GM21515 (cell line): ENCODE data around the gene SERPINA1.
"Not testable (repeated sequence)": the region's sequence is repeated elsewhere in the genome, so short reads cannot be mapped to it uniquely, and the experiment has no call there.

Experiments
- ATAC-seq: cut with Tn5 transposase; IDR thresholded peaks from one replicate; pipeline ENCODE4 v1.9.1; 2021; ENCODE audit not compliant: unreplicated experiment

Gene SERPINA1

GRCh38 chr14:94372021-94372605, 16.3 kb downstream of the SERPINA1 start:
- ATAC-seq, result no peak

DNA sequence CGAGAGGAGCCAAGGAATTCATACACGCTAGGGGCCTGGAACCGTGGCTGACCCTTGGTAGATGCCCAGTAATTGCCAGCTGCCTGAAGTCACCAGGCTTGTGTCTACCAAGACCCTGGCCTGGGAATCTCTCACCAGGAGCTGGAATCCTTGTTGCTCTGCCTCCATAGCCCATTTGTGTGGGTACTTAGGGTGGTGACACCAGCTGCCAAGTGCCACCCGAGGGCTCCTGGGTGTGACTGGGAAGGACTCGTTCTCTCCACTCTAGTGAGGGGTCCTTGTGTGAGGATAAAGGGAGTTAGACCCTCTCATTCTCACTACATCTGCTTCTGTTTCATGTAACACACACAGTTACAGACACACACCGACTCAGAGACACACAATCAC, 17.9 kb downstream of the SERPINA1 start:
- no peak for ATAC-seq

- ATAC-seq, result not testable (repeated sequence)
These were observed 18.5 kb downstream of the SERPINA1 start for GRCh38 chr14:94369766-94370523.

- no peak for ATAC-seq
These were observed 19.4 kb downstream of the SERPINA1 start for GRCh38 chr14:94368956-94369355.

- ATAC-seq, result no peak
These were observed 20.2 kb downstream of the SERPINA1 start for GRCh38 chr14:94368243-94368590.

GRCh38 chr14:94367347-94368242, 20.8 kb downstream of the SERPINA1 start:
- no peak for ATAC-seq

- ATAC-seq, result no peak
These were observed 22.1 kb downstream of the SERPINA1 start, which contains the start of gene SERPINA2 for GRCh38 chr14:94366146-94366915. Gene SERPINA2, minus strand, starts transcription at chr14:94366698.

DNA sequence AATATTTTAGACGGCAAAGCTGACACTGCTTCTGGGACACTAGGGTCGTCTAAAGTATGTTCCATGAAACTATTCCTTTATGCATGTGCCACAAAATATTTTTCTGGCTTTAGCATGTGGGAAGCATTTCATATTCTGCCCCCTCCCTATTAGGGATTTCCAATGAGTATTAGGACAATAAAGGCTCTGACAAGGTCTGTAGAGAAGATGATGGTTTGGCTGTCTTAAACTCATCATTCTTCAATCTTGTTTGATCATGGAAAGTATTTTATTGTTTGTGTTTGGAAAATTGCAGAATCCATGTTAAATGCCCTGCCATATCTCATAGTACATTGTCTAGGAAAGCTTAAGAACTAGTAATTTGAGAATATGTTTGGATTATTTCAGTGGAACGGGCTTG, 22.8 kb downstream of the SERPINA1 start:
- no peak for ATAC-seq

DNA sequence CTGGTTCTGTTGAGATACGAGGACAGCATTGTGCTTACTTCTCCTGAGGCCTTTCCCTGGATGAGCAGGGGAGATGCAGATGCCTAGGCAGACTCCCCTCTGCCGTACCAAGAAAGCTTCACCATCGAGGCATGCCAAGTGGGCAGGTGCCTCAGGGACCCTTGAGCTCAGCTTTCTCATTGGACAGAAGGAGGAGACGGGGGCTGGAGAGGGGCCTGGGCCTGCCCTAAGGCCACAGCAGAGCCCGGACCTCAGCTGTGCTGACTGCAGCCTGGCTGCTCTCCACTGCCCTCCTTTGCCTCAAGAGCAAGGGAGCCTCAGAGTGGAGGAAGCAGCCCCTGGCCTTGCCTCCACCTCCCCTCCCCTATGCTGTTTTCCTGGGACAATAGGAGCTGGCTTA, 23.4 kb downstream of the SERPINA1 start:
- no peak for ATAC-seq

DNA sequence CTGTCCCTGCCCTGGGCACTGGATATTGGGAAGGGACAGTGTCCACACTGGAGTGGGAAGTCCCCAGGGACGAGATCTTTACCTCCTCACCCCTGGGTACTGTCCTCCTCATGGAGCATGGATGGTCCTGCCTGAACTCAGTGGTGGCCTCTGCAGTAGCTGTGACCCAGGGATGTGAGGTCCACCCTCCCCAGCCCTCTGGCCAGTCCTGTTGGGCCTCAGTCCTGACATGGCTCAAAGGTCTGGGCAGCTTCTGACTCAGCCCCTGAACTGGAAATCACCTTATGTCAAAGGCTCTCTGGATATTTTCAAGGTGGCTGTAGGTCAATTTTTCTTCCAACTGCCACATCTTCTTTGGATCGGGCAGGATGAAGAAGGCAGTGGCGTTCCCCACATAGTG, 24.4 kb downstream of the SERPINA1 start:
- ATAC-seq, result no peak

DNA sequence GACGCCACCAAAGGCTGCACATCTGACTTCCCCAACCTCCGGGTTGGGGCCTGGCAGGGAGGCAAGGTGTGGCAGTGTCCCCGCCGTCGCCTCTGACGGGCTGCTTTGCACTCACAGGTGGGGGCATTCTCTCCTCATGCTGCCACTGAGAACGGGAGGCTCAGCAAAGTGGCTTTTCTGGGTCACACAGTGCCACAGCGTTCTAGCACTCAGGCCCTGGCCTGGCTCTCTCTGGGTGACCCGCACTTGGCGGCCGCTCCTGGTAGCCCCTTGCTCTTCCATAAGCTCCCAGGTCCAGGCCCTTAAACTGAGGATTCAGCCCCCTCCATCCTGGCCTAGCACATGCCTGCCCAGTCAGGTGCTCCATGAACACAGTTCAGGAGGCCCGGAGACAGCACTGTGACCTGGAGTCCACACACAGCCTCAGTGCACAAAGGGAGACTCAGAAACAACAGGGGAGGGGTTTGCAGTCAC, 25.2 kb downstream of the SERPINA1 start:
- ATAC-seq, result no peak

- no peak for ATAC-seq
These were observed 25.7 kb downstream of the SERPINA1 start for GRCh38 chr14:94362614-94363133.

DNA sequence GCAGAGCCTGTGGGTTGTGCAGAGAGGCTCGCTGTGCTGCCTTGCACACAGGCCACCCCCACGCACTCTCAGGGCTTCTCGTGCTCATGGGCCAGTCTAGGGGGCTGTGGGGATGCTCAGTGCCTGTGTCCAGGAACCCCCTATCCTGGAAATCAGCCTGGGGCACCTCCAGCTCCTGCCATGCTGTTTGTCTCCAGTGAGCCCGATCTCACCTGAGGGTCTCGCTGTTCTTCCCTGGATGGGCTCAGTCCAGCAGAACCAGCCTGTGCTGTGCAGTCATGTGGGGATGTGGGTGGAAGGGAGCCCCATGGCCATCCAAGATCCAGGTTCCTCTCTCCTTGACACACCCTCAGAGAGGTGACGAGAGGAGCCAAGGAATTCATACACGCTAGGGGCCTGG, 26.7 kb downstream of the SERPINA1 start:
- ATAC-seq, result no peak

DNA sequence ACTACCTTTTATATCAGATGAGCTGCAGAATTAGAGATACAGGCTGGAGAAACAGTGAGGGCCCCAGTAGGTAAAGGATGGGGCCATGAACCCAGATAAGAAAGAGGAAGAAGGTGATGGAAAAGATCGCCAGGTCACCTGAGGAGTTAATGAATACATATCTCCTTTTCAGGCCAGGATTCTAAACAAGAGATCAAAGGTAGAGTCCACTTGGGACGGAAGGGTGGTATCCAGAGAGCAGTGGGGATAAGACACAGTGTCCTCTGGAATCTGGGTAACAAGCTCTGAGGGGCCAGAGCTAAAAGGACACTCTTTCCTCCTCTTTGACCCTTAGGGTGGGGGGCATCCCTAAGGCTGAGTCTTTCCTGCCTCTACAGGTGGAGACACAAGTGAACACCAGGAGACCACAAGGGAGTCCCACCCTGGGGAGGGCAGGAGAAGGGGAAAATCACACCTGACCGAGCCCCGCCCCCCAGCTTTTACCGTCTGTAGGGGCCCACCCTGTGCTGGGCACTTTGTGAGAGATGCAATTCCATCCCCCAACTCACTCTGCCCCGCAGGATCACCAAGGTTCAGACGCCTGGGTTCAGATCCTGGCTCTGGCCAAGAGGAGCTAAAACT, 27.3 kb downstream of the SERPINA1 start:
- ATAC-seq, result no peak

DNA sequence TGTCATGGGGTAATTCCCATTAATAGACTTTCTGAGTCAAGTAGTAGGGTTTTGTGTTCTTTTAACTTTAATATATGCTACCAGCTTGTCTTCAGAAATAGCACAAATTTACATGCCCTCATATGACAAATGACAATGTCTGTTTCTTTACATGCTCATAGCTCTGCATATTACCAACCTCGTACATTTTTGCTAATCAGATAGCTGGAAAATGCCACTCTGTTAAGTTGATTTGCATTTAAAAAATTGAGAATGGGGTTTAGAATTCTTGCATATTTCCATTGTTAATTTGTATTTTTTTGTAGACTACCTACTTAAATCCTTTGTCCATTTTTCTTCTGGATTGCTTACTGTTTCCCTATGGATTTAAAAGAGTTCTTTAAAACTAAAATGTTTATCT, 31.2 kb downstream of the SERPINA1 start:
- ATAC-seq, result no peak

GRCh38 chr14:94356379-94357056, 31.9 kb downstream of the SERPINA1 start:
- ATAC-seq, result no peak

DNA sequence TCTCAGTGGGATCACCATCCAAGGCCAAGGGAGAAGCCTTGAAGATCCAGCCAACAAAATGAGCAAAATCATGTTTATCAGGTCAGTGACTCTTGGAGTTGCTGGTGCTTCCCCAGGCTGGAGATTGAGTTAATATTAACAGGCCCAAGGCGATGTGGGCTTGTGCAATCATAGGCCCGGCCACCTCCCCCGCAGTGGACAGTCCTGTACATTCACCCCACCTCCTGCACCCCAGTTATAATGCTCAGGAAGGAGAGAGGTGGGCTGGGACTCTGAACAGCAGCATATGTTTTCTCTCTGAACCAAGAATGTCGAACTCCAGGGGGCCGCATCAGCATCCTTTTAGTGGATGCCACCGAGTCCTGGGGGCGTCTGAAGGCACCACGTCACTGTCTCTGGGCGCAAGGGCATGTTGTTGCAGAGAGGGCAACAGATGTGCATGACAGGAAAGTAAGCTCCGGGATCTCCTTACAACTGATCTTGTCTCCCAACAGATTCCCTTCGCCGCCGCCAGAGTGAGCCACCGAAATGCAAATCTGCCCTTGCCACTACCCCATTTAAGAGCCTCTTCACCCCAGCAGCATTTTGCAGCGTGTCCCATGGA, 33.1 kb downstream of the SERPINA1 start:
- no peak for ATAC-seq

DNA sequence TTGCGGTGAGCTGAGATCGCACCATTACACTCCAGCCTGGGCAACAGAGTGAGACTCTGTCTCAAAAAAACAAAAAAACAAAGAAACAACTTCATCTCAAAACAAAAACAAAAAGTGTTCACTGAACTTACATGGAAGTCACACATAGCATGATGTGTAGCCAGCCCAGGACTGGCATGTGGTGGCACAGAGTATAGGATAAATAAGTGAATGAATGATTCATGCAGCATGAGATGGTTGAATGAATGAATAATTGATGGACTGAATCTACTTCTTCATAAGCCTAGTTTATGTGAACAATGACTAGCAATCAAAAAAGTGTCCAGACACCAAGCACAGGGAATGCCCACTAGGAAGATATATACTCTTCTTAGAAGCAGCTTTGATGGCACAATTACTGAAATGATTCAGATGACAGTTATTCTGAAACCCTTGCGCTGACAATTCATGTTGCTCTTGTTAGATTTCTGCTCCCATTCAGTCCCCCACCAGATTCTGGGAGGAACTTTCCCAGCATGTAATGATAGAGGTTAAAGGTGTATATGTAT, 33.7 kb downstream of the SERPINA1 start:
- ATAC-seq, result no peak

DNA sequence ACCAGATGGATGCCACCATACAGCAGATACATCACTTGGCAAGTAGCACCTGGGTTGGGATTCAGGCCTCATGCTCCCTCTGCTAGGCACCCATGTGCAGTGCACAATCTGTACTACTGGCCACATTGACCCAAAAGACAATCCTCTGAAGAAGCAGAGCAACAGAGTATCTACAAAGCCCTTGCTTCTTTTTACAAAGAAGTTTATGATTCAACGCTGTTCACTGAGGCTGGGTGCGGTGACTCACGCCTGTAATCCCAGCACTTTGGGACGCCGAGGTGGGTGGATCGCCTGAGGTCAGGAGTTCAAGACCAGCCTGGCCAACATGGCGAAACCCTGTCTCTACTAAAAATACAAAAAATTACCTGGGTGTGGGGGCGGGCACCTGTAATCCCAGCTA, 34.2 kb downstream of the SERPINA1 start:
- ATAC-seq, result not testable (repeated sequence)
